DMS114 treated with DMSO at 0.1 percent for 48 hours (cell line): ENCODE results near the gene SDHAF1.

Source experiments
- DNase-seq: peaks from one replicate; lab custom pipeline; 2025; ENCODE audit not compliant: unreplicated experiment; lab: John Stamatoyannopoulos, UW

Gene SDHAF1

GRCh38 chr19:35986664-35987570 lies 8.1 kb upstream of the SDHAF1 start:
- peak; percentile 70 for DNase-seq

GRCh38 chr19:35987571-35987896 lies 7.5 kb upstream of the SDHAF1 start:
- no peak for DNase-seq

DNA sequence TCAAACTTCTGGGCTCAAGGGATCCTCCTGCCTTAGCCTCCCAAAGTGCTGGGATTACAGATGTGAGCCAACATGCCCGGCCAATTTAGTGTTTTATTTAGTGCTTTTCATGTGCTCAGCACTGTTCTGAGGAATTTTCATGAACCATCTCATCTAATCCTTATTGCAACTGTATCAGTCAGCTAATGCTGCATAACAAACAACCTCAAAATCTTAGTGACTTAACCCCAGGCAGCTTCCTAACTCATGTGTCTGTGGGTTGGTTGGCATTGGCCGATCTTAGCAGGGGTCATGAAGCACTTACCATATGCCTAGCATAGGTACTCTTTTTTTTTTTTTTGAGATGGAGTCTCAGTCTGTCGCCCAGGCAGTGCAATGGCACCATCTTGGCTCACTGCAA lies 6.2 kb upstream of the SDHAF1 start:
- no peak for DNase-seq

GRCh38 chr19:35990156-35990555 lies 4.8 kb upstream of the SDHAF1 start:
- no peak for DNase-seq

DNA sequence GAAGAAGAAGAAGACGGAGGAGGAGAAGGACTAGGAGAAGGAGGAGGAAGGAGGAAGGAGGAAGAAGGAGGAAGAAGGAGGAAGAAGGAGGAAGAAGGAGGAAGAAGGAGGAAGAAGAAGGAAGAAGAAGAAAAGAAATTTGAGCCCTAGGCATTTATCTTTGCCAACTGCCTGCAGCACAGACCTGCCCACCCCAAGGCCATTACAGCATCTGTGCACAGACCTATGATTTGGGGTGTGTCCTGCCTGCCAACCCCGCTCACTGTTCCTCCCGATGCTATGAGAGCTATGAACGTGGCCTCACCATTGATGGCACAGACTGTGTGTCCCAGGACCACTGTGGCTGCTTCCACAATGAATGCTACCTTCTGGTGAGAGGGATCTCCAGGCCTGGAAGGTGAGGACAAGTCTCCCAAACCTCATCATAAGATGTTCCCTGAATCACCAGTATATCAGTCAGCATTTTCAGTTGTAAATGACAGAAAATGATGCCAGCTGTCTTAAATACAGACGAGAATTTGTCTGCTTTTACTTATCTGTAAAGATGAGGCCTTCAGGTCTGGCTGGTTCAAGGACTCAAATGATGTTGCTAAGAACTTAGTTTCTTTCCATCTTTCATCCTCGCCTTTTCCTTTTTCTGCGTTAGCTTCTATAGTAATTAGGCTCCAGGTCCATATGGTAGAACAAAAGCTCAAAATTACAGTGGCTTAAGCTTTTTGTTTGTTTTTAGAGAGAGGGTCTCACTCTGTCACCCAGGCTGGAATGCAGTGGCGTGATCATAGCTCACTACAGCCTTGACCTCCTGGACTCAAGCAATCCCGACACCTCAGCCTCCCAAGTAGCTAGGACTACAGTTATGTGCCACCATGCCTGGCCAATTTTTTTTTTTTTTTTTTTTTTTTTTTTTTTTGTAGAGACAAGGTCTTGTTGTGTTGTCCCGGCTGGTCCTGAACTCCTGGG lies 3.9 kb upstream of the SDHAF1 start:
- DNase-seq, result no peak

DNA sequence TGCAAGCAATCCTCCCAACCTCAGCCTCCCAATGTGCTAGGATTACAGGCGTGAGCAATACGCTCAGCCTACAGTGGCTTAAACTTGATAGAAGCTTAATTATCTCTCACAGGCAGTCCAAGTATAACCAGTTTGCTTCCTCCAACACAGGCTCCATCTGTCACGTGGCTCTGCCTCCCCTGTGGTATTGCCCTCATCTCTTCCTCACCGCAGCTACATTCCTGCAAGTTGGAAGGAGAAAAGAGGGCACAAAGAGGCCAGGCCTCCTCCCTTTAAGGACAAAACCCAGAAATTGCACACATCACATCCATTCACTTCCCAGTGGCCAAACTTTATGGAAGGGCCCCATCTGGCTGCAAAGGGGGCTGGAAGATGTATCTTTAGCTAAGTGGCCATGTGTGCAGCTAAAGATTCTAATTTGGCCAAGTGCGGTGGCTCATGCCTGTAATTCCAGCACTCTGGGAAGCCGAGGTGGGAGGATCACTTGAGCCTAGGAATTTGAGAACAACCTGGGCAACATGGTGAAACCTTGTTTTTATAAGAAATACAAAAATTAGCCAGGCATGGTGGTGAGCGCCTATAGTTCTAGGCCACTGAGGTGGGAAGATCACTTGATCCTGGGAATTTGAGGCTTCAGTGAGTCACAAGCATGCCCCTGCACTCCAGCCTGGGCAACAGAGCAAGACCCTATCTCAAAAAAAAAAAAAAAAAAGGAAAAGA lies 3.1 kb upstream of the SDHAF1 start:
- no peak for DNase-seq

- no peak for DNase-seq
These were observed 1.9 kb upstream of the SDHAF1 start for GRCh38 chr19:35992907-35993765.

- DNase-seq, result peak; percentile 18
These were observed 927 bp upstream of the SDHAF1 start for GRCh38 chr19:35993923-35994598.

- no peak for DNase-seq
These were observed 1.8 kb downstream of the SDHAF1 start for GRCh38 chr19:35996777-35997176.

DNA sequence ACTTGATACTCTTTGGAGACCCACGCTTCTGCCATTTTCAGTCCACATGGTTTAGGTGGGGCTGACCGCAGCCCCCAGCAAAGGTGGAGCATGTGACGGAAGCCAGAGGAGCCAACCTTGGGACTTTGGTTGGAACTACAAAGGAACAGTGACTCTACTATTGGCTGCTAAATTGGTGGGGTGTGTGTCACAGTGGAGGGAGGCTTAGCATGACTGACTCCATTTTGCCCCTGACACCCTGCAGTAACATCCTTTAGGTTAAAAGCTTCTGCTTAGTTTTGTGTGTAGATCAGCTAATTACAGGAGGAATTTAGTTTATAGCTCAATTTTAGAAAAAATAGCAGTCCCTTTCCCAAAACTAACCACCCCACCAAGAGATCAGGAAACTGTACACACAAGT lies 6.6 kb downstream of the SDHAF1 start:
- no peak for DNase-seq

DNA sequence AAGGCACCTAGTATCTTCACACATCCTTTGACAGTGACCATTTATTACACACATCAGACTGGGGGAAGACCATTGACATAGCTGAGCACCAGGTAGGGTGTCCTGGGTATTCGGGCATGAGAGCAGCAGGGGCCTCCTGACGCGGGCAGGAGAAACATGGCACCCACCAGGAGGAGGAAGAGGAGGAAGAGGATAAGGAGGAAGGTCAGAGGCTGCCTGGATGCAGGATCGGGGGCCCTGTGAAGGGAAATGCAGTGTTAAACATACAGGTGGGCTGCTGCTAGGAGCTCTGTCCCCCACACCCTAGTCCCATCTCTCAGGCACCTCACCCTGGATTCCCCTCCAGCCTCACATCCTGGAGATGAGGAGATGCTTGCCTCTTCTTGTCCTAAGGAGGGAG lies 8.3 kb downstream of the SDHAF1 start:
- no peak for DNase-seq

GRCh38 chr19:36006955-36007354 lies 12.0 kb downstream of the SDHAF1 start:
- DNase-seq, result no peak

DNA sequence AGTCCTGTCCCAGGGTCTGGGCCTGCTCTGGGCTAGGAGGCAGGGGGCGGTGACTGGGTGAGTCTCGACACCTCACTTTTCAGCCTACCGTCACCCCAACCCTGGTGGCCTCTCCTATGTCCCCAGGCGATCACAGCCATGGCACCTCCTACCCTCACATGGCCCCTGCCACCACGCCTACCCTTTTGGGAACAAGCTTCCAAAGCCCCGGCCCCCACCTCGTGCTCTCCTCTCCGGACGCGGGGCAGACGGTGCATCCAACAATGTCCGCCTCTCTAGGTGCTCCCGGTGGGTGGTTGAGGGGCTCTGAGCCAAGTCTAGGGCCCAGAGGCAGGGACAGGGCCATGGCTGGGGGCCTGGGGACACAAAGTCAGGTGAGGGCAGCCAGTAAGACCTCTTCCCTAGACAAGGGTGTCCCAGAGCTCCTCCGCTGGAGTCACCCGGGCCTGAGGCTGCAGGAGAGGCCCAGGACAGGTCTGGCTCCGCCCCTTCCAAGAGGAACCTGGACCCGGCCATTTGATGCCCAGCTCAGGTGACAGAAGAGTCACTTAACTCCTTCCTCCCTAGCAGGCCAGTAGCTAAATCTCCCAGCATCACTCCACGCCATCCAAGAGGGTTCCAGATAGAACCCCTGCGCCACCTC lies 13.5 kb downstream of the SDHAF1 start, which contains the start of gene SYNE4:
Gene SYNE4 (minus strand): TSS at position 478 of the 643 bp plus-strand sequence. CDS start 132 bp downstream, at position 346.
- no peak for DNase-seq

DNA sequence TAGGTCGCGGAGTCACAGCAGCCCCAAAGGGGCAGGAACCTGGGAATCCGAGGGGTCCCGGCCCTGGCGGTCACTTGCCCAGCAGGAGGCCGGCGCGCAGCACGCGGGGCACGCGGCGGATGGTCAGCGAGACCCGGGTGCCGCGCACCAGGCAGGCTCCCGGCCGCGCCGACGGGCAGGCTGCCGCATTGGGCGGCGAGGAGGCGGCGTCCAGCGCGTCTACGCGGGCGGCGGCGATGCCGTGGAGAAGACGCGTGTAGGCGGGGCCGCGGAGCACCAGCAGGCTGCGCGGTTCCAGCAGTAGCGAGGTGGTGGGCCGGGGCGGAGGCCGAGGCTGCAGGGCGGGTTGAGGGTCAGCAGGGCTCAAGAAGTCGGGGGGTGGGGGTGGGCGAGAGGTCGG lies 14.2 kb downstream of the SDHAF1 start:
- peak; percentile 43 for DNase-seq

DNA sequence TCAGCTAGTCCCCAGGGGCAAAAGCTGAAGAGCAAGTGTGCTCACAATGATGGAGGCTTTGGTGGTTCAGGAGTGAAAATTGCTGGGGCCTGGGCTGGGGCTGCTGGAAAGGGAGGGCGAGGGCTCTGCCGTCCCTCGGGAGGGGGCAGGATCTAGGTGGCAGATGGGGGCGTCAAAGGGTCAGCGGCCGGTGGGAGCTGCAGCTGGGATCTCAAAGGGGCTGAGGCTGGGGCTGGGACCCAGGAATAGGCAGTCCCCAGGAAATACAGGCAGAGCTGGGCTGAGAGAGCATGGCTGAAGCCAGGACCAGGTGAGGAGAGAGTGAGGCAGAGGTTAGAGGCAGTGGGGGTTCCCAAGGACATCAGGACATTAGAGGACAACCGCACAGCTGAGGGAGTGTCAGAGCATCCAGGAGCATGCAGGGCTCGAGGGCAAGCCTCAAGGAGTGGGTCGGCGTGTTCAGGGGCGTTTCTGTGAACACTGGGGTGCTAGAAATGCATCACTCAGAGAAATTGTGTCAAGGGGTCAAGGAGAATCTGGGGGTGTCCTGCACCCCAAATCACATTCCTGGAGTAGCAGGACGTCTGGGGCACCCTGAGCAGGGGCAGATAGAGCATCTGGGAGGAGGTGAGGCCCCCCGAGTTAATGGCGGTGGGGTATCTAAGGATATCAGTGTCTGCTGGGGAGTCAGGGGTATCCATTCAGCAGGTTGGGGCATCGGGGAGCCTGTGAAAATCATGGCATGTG lies 14.8 kb downstream of the SDHAF1 start:
- DNase-seq, result no peak

- no peak for DNase-seq
These were observed 15.4 kb downstream of the SDHAF1 start for GRCh38 chr19:36010402-36010801.

- DNase-seq, result no peak
These were observed 18.5 kb downstream of the SDHAF1 start for GRCh38 chr19:36013280-36014011.
